Left ventricle myocardium inferior (tissue), 1 donor: ENCODE measurements around the gene SLC26A5. TPM values are rescaled to one million over a fixed set of nuclear protein-coding genes. Genes with fewer than 3 reads are reported as not detected.
"Not testable (repeated sequence)": the region's sequence is repeated elsewhere in the genome, so short reads cannot be mapped to it uniquely, and the experiment has no call there.

Source experiments
- DNase-seq: peaks from one replicate; pipeline ENCODE4 v3.0.0-alpha.2; 2020
- H3K27ac ChIP-seq: fragments of 200-600 bp; replicated peaks from 2 replicates; pipeline ENCODE4 v1.8.0; 2021
- H3K27me3 ChIP-seq: fragments of 200-600 bp; 2 replicates; pipeline ENCODE4 v1.8.0; 2021; ENCODE audit warnings: low read depth
- H3K36me3 ChIP-seq: fragments of 200-600 bp; 2 replicates; pipeline ENCODE4 v1.8.0; 2021
- H3K4me1 ChIP-seq: fragments of 200-600 bp; 2 replicates; pipeline ENCODE4 v1.8.0; 2021
- H3K4me3 ChIP-seq: fragments of 200-600 bp; 2 replicates; pipeline ENCODE4 v1.8.0; 2021; ENCODE audit warnings: mild to moderate bottlenecking, moderate library complexity
- H3K9me3 ChIP-seq: fragments of 200-600 bp; replicated peaks from 2 replicates; pipeline ENCODE4 v1.8.0; 2021
- CTCF ChIP-seq: fragments of 200-600 bp; IDR thresholded peaks from 2 replicates; pipeline ENCODE4 v1.8.0; 2021; ENCODE audit warnings: antibody characterized with exemption, mild to moderate bottlenecking, borderline replicate concordance
- intact Hi-C: fragments of 100-400 bp; cut with micrococcal nuclease; formaldehyde crosslinking; loops from one replicate; pipeline ENCODE4 v1.11.0; 2022
- long read RNA-seq: library from polyadenylated mRNA; unstranded; transcript quantifications from one replicate; pipeline ENCODE4 v2.0.0, GENCODE V29; 2021
- total RNA-seq: library from RNA; stranded (reverse); fragmentation: NEBNext Ultra II Directional; extraction: Animal tissue kit (Norgen Biotek cat#: 25700); gene quantifications from one replicate; pipeline ENCODE4 v1.2.1, GENCODE V29; 2021
- donor health status: DM: no; HTN: yes; CAD: no; lungs with severe emphysema.

SLC26A5 gene
- total RNA-seq: not detected
- long read RNA-seq, partial matches to known transcripts: 0 of 1 reads
- long read RNA-seq, other reads (novel, unspliced or antisense): 1 of 1 reads

GRCh38 chr7:103446049-103446520, at the start of gene SLC26A5:
TSS of gene SLC26A5 (minus strand) at chr7:103446207. CDS start at chr7:103421514, 24,693 bp downstream.
- TF ChIP-seq CTCF: no peak
- Histone ChIP-seq H3K4me1 (peaks cover 13% of the 10 kb centered on the region), H3K4me3 (peak within 1 kb of the TSS; percentile 55), H3K27me3 (peaks cover 77% of the 10 kb centered on the region), H3K36me3 (no peaks in the 10 kb centered on the region), H3K27ac (no peak within 1 kb of the TSS), H3K9me3 (no peaks in the 10 kb centered on the region)
- intact Hi-C loops: no loop called here
- no peak for DNase-seq

- no peaks in the 10 kb centered on the region for H3K36me3 ChIP-seq
- DNase-seq: no peak
- no peaks in the 10 kb centered on the region for H3K9me3 ChIP-seq
- no peak overlapping the region for H3K4me3 ChIP-seq
- H3K4me1 ChIP-seq: no peaks in the 10 kb centered on the region
- no peak for TF ChIP-seq CTCF
- peaks cover 17% of the 10 kb centered on the region for H3K27me3 ChIP-seq
- no peak overlapping the region for H3K27ac ChIP-seq
- intact Hi-C loops: no loop called here
Measured at GRCh38 chr7:103487419-103487818, 41.4 kb upstream of the SLC26A5 start.

- DNase-seq, H3K36me3 ChIP-seq, H3K4me1 ChIP-seq, H3K4me3 ChIP-seq, H3K9me3 ChIP-seq, intact Hi-C loops, H3K27ac ChIP-seq: not testable (repeated sequence)
- peaks cover 22% of the 10 kb centered on the region for H3K27me3 ChIP-seq
Measured at GRCh38 chr7:103486873-103487272, 40.9 kb upstream of the SLC26A5 start.

- Histone ChIP-seq H3K27me3 (peaks cover 27% of the 10 kb centered on the region), H3K4me3 (no peak overlapping the region), H3K27ac (no peak overlapping the region), H3K4me1 (no peaks in the 10 kb centered on the region), H3K9me3 (no peaks in the 10 kb centered on the region), H3K36me3 (no peaks in the 10 kb centered on the region)
- DNase-seq: no peak
- intact Hi-C loops: no loop called here
- TF ChIP-seq CTCF: no peak
Measured at GRCh38 chr7:103480771-103481170, 34.8 kb upstream of the SLC26A5 start.

- Histone ChIP-seq H3K9me3 (no peaks in the 10 kb centered on the region), H3K27me3 (peaks cover 24% of the 10 kb centered on the region), H3K27ac (no peak overlapping the region), H3K4me1 (no peaks in the 10 kb centered on the region), H3K4me3 (no peak overlapping the region), H3K36me3 (no peaks in the 10 kb centered on the region)
- intact Hi-C loops: no loop called here
- no peak for DNase-seq
- no peak for TF ChIP-seq CTCF
Measured at GRCh38 chr7:103474956-103475355, 28.9 kb upstream of the SLC26A5 start.

GRCh38 chr7:103469095-103469948, 23.3 kb upstream of the SLC26A5 start:
- H3K36me3 ChIP-seq: no peaks in the 10 kb centered on the region
- intact Hi-C loops: no loop called here
- no peak for TF ChIP-seq CTCF
- H3K4me1 ChIP-seq: no peaks in the 10 kb centered on the region
- no peak overlapping the region for H3K27ac ChIP-seq
- H3K9me3 ChIP-seq: no peaks in the 10 kb centered on the region
- no peak for DNase-seq
- H3K27me3 ChIP-seq: peaks cover 17% of the 10 kb centered on the region
- no peak overlapping the region for H3K4me3 ChIP-seq
